Breast epithelium (tissue), 3 donors: ENCODE measurements around the gene POC1A.

Source experiments
- POLR2AphosphoS5 ChIP-seq, 3 donors: sonication (generic); formaldehyde crosslinking; IDR thresholded peaks; one replicate each; pipeline ENCODE4 v1.6.1; 2017; ENCODE audit warnings: antibody characterized with exemption in 3 of 3
- TF ChIP-seq, protein P1 (sequence below), 3 donors: fragments of 450-650 bp; IDR thresholded peaks; one replicate each; pipeline ENCODE4 v1.5.1; 2016 to 2017; ENCODE audit warnings: antibody characterized with exemption in 3 of 3, mild to moderate bottlenecking in 3 of 3, moderate library complexity in 3 of 3

DNA sequence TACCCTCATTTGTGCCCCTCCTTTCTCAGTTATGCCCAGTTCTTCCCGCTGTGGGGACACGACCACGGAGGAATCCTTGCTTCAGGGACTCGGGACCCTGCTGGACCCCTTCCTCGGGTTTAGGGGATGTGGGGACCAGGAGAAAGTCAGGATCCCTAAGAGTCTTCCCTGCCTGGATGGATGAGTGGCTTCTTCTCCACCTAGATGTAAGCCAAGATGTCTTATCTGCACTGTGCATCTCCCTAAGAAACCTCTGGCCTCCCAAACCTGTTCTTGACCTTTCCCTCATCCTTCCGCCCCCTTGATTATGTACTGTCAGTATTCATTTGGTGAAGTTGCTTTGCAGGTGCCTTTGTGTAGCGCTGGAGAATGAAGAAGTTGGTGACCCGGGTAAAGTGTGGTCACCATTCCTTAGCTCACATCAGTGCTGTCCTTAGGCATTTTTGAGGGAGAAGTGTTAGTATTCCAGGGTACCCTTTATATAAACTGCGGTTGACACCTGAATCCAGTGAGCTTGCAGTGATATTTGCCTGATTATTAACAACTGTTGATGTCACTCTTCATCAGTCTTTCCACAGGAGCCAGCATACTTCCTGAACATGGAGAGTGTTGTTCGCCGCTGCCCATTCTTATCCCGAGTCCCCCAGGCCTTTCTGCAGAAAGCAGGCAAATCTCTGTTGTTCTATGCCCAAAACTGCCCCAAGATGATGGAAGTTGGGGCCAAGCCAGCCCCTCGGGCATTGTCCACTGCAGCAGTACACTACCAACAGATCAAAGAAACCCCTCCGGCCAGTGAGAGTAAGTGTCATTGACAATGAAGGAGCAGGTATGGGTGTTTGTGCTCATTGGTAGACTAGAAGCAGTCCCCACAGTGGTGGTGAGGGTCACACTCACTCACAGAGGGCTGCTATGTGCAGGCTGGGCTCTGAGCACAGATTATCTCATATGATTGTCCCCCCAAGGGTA is 44.7 kb upstream of the POC1A start:
- TF ChIP-seq, protein P1, sequence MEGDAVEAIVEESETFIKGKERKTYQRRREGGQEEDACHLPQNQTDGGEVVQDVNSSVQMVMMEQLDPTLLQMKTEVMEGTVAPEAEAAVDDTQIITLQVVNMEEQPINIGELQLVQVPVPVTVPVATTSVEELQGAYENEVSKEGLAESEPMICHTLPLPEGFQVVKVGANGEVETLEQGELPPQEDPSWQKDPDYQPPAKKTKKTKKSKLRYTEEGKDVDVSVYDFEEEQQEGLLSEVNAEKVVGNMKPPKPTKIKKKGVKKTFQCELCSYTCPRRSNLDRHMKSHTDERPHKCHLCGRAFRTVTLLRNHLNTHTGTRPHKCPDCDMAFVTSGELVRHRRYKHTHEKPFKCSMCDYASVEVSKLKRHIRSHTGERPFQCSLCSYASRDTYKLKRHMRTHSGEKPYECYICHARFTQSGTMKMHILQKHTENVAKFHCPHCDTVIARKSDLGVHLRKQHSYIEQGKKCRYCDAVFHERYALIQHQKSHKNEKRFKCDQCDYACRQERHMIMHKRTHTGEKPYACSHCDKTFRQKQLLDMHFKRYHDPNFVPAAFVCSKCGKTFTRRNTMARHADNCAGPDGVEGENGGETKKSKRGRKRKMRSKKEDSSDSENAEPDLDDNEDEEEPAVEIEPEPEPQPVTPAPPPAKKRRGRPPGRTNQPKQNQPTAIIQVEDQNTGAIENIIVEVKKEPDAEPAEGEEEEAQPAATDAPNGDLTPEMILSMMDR (IDR thresholded peaks at IDR 0.05), result no peak
- TF ChIP-seq POLR2AphosphoS5 (IDR thresholded peaks at IDR 0.05), result no peak
